Measurements from ENCODE around the gene SERPINB12. TPM values are rescaled to one million over a fixed set of nuclear protein-coding genes. Genes with fewer than 3 reads are reported as not detected.

SERPINB12 gene
- total RNA-seq, 1 experiment from 2014 or later, result not detected

- BruUV-seq (replicated peaks), result no TSS peak
- Histone ChIP-seq H3K27me3 (replicated peaks; ENCODE audit: insufficient read depth, low read depth, low read length, poor library complexity) (no peaks in the 10 kb centered on the region), H3K36me3 (ENCODE audit: insufficient read depth, low read length, poor library complexity, severe bottlenecking) (no peaks in the 10 kb centered on the region), H3K4me3 (ENCODE audit: low read depth, low read length, poor library complexity, severe bottlenecking) (no peak overlapping the region), H3K27ac (ENCODE audit: low read depth, low read length, poor library complexity, severe bottlenecking) (no peak overlapping the region), H3K4me1 (ENCODE audit: insufficient read depth, low read length, poor library complexity, severe bottlenecking) (peaks cover 7% of the 10 kb centered on the region), H3K9me3 (ENCODE audit: low read depth, low read length, poor library complexity, severe bottlenecking) (no peaks in the 10 kb centered on the region)
- ChIA-PET CTCF (no interaction called here), POLR2A (ENCODE audit: low non-redundant PET) (no interaction called here)
- intact Hi-C loops (cut with micrococcal nuclease; ENCODE audit: unreplicated experiment), result no loop called here
- no peak for DNase-seq (ENCODE audit: low spot score)
- no peak for TF ChIP-seq EZH2 (IDR thresholded peaks at IDR 0.05; ENCODE audit: borderline replicate concordance, low read depth, low read length, poor library complexity, severe bottlenecking)
- TF ChIP-seq CTCF (conservative IDR thresholded peaks at IDR 0.05; ENCODE audit: low read depth, low read length), result no peak
Observed at GRCh38 chr18:63596964-63597363, 54.8 kb downstream of the SERPINB12 start.

- H3K9me3 ChIP-seq (ENCODE audit: low read depth, low read length, poor library complexity, severe bottlenecking), result no peaks in the 10 kb centered on the region
- no peaks in the 10 kb centered on the region for H3K27me3 ChIP-seq (replicated peaks; ENCODE audit: insufficient read depth, low read depth, low read length, poor library complexity)
- intact Hi-C loops (cut with micrococcal nuclease; ENCODE audit: unreplicated experiment), result no loop called here
- TF ChIP-seq CTCF (conservative IDR thresholded peaks at IDR 0.05; ENCODE audit: low read depth, low read length) (no peak), EZH2 (IDR thresholded peaks at IDR 0.05; ENCODE audit: borderline replicate concordance, low read depth, low read length, poor library complexity, severe bottlenecking) (no peak)
- H3K36me3 ChIP-seq (ENCODE audit: insufficient read depth, low read length, poor library complexity, severe bottlenecking), result no peaks in the 10 kb centered on the region
- H3K27ac ChIP-seq (ENCODE audit: low read depth, low read length, poor library complexity, severe bottlenecking), result no peak overlapping the region
- ChIA-PET POLR2A (ENCODE audit: low non-redundant PET) (no interaction called here), CTCF (no interaction called here)
- no peak for DNase-seq (ENCODE audit: low spot score)
- H3K4me1 ChIP-seq (ENCODE audit: insufficient read depth, low read length, poor library complexity, severe bottlenecking), result no peaks in the 10 kb centered on the region
- no peak overlapping the region for H3K4me3 ChIP-seq (ENCODE audit: low read depth, low read length, poor library complexity, severe bottlenecking)
- BruUV-seq (replicated peaks), result no TSS peak
Observed at GRCh38 chr18:63603355-63603754, 61.2 kb downstream of the SERPINB12 start.

- DNase-seq (ENCODE audit: low spot score), result no peak
Observed at GRCh38 chr18:63603772-63604171, 61.6 kb downstream of the SERPINB12 start.

More at GRCh38 chr18:63603772-63604171, 61.6 kb downstream of the SERPINB12 start:
- Histone ChIP-seq H3K27ac (ENCODE audit: low read depth, low read length, poor library complexity, severe bottlenecking) (no peak overlapping the region), H3K36me3 (ENCODE audit: insufficient read depth, low read length, poor library complexity, severe bottlenecking) (no peaks in the 10 kb centered on the region), H3K4me1 (ENCODE audit: insufficient read depth, low read length, poor library complexity, severe bottlenecking) (no peaks in the 10 kb centered on the region), H3K9me3 (ENCODE audit: low read depth, low read length, poor library complexity, severe bottlenecking) (no peaks in the 10 kb centered on the region), H3K4me3 (ENCODE audit: low read depth, low read length, poor library complexity, severe bottlenecking) (no peak overlapping the region), H3K27me3 (replicated peaks; ENCODE audit: insufficient read depth, low read depth, low read length, poor library complexity) (no peaks in the 10 kb centered on the region)
- intact Hi-C loops (cut with micrococcal nuclease; ENCODE audit: unreplicated experiment), result no loop called here
- CTCF ChIA-PET, result no interaction called here
- POLR2A ChIA-PET (ENCODE audit: low non-redundant PET), result no interaction called here
- TF ChIP-seq CTCF (conservative IDR thresholded peaks at IDR 0.05; ENCODE audit: low read depth, low read length) (no peak), EZH2 (IDR thresholded peaks at IDR 0.05; ENCODE audit: borderline replicate concordance, low read depth, low read length, poor library complexity, severe bottlenecking) (no peak)
- BruUV-seq (replicated peaks), result no TSS peak
